B cell (primary cell): ENCODE data around the gene PXMP4.

ENCODE experiments used
- EZH2 ChIP-seq: IDR thresholded peaks from 2 replicates; pipeline ENCODE4 v1.6.1; 2012; ENCODE audit warnings: borderline replicate concordance, low read depth, mild to moderate bottlenecking, moderate library complexity, low read length; ENCODE audit not compliant: insufficient read depth, poor library complexity, severe bottlenecking
- TF ChIP-seq, protein P1 (sequence below): fragments of 200-600 bp; IDR thresholded peaks from one replicate; pipeline ENCODE4 v1.8.0; 2022; ENCODE audit warnings: antibody characterized with exemption, mild to moderate bottlenecking

DNA sequence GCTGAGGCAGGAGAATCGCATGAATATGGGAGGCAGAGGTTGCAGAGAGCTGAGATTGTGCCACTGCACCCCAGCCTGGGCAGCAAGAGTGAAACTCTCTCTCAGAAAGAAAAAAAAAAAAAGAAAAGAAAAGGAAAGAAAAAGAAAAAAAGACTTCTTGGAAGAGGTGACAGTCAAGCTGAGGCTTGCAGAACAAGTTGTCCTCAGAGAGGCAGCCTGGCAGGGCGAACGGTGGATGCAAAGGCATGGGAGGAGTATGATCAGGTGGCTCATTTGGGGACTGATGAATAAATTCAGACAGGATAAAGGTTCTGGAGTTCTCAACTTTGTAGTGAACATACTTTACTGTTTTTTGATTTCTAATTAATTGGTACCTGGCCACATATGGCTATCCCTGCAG, 24.1 kb upstream of the PXMP4 start:
- TF ChIP-seq, protein P1, sequence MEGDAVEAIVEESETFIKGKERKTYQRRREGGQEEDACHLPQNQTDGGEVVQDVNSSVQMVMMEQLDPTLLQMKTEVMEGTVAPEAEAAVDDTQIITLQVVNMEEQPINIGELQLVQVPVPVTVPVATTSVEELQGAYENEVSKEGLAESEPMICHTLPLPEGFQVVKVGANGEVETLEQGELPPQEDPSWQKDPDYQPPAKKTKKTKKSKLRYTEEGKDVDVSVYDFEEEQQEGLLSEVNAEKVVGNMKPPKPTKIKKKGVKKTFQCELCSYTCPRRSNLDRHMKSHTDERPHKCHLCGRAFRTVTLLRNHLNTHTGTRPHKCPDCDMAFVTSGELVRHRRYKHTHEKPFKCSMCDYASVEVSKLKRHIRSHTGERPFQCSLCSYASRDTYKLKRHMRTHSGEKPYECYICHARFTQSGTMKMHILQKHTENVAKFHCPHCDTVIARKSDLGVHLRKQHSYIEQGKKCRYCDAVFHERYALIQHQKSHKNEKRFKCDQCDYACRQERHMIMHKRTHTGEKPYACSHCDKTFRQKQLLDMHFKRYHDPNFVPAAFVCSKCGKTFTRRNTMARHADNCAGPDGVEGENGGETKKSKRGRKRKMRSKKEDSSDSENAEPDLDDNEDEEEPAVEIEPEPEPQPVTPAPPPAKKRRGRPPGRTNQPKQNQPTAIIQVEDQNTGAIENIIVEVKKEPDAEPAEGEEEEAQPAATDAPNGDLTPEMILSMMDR, result no peak
- no peak for TF ChIP-seq EZH2
